ENCODE measurements around the gene MEGF8.

The MEGF8 gene

DNA sequence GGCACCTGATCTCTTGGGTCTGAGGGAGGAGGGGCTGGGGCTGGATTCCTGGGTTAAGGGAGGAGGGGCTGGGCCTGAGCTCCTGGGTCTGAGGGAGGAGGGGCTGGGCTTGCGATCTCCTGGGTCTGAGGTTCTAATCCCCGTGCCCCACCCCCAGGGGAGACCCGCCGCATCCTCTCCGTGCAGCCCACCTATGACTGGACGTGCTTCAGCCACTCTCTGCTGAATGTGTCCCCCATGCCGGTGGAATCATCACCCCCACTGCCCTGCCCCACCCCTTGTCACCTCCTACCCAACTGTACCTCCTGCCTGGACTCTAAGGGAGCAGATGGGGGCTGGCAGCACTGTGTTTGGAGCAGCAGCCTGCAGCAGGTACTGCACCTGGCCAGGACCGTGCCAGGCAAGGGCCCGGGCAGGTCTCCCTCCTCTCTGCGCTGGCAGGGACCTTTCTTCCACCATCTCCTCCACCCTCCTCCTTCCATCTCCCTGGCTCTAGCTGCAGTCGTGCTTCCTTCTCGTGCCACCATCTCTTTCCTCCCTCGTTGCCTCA, 37.5 kb downstream of the MEGF8 start:
- in situ Hi-C loops (cut with HindIII; ENCODE audit: low pct_unique_long_range_greater_than_20kb, low sequenced_read_pairs) = no loop called here
- no peak for DNase-seq (ENCODE audit: low read depth in 1 of 2, low spot score in 1 of 2)
- no peak for TF ChIP-seq JUND (IDR thresholded peaks at IDR 0.05; ENCODE audit: low read depth)

- TF ChIP-seq JUND (IDR thresholded peaks at IDR 0.05; ENCODE audit: low read depth) = no peak
- in situ Hi-C loops (cut with HindIII; ENCODE audit: low pct_unique_long_range_greater_than_20kb, low sequenced_read_pairs) = no loop called here
- no peak for DNase-seq (ENCODE audit: low read depth in 1 of 2, low spot score in 1 of 2)
Observed at GRCh38 chr19:42363614-42364346, 38.3 kb downstream of the MEGF8 start.

GRCh38 chr19:42366673-42367072, 41.2 kb downstream of the MEGF8 start:
- in situ Hi-C loops (cut with HindIII; ENCODE audit: low pct_unique_long_range_greater_than_20kb, low sequenced_read_pairs) = no loop called here
- TF ChIP-seq JUND (IDR thresholded peaks at IDR 0.05; ENCODE audit: low read depth) = no peak
- no peak for DNase-seq (ENCODE audit: low read depth in 1 of 2, low spot score in 1 of 2)

- in situ Hi-C loops (cut with HindIII; ENCODE audit: low pct_unique_long_range_greater_than_20kb, low sequenced_read_pairs) = no loop called here
Observed at GRCh38 chr19:42367929-42368328, 42.5 kb downstream of the MEGF8 start.

DNA sequence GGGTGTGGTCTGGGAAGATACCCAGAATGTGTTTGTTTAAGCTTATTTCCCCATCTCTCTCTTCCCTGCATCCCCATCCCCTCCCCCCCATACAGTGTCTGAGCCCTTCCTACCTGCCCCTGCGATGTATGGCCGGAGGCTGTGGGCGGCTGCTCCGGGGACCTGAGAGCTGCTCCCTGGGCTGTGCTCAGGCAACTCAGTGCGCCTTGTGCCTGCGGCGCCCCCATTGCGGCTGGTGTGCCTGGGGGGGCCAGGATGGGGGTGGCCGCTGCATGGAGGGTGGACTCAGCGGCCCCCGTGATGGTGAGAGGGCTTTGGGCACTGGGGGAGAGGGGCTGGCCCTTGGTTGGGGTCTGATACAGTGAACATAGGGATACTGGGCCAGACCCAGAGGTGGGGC, 42.9 kb downstream of the MEGF8 start:
- in situ Hi-C loops (cut with HindIII; ENCODE audit: low pct_unique_long_range_greater_than_20kb, low sequenced_read_pairs) = no loop called here
- no peak for TF ChIP-seq JUND (IDR thresholded peaks at IDR 0.05; ENCODE audit: low read depth)
- no peak for DNase-seq (ENCODE audit: low read depth in 1 of 2, low spot score in 1 of 2)

More at GRCh38 chr19:42367929-42368328, 42.5 kb downstream of the MEGF8 start:
- no peak for DNase-seq (ENCODE audit: low read depth in 1 of 2, low spot score in 1 of 2)
- TF ChIP-seq JUND (IDR thresholded peaks at IDR 0.05; ENCODE audit: low read depth) = no peak

DNA sequence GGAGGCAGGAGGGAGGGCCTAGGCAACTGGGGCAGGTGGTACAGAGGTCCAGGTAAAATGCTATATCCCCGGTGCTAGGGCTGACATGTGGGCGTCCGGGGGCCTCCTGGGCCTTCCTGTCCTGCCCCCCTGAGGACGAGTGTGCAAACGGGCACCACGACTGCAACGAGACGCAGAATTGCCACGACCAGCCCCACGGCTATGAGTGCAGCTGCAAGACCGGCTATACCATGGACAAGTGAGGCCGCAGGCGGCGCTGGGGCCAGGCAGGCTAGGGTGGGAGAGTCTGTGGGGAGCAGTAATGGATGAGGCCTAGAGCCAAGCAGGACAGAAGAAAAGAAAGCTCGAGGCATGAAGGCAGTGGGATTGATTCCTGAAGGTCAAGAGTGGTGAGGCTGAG, 43.3 kb downstream of the MEGF8 start:
- in situ Hi-C loops (cut with HindIII; ENCODE audit: low pct_unique_long_range_greater_than_20kb, low sequenced_read_pairs) = no loop called here
- DNase-seq (ENCODE audit: low read depth in 1 of 2, low spot score in 1 of 2) = no peak
- TF ChIP-seq JUND (IDR thresholded peaks at IDR 0.05; ENCODE audit: low read depth) = no peak

DNA sequence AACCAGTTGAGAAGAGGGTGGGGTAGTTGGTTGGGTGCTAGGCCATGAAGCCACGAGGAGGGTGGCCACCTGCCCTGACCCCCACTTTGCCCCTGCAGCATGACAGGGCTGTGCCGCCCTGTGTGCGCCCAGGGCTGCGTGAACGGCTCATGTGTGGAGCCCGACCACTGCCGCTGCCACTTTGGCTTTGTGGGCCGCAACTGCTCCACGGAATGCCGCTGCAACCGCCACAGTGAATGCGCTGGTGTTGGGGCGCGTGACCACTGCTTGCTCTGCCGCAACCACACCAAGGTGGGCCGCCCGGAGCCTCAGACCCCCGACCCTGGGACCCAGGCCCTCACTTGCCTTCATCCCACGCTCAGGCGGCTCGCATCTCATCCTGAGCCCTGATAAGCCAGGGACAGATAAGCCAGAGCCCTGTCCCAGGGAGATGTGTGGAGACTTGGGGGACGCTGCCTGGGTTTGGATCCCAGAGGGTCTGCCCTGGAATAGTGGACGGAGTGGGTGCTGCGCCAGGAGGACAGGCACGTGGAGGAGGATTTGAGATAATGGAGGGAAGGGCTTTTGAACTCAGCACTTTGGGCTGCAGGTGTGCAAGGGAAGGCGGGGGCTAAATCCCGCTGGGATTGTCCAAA, 44.1 kb downstream of the MEGF8 start:
- in situ Hi-C loops (cut with HindIII; ENCODE audit: low pct_unique_long_range_greater_than_20kb, low sequenced_read_pairs) = no loop called here
- no peak for DNase-seq (ENCODE audit: low read depth in 1 of 2, low spot score in 1 of 2)
- TF ChIP-seq JUND (IDR thresholded peaks at IDR 0.05; ENCODE audit: low read depth) = no peak

- no peak for DNase-seq (ENCODE audit: low read depth in 1 of 2, low spot score in 1 of 2)
- in situ Hi-C loops (cut with HindIII; ENCODE audit: low pct_unique_long_range_greater_than_20kb, low sequenced_read_pairs) = no loop called here
- TF ChIP-seq JUND (IDR thresholded peaks at IDR 0.05; ENCODE audit: low read depth) = no peak
Observed at GRCh38 chr19:42370068-42370520, 44.7 kb downstream of the MEGF8 start.

DNA sequence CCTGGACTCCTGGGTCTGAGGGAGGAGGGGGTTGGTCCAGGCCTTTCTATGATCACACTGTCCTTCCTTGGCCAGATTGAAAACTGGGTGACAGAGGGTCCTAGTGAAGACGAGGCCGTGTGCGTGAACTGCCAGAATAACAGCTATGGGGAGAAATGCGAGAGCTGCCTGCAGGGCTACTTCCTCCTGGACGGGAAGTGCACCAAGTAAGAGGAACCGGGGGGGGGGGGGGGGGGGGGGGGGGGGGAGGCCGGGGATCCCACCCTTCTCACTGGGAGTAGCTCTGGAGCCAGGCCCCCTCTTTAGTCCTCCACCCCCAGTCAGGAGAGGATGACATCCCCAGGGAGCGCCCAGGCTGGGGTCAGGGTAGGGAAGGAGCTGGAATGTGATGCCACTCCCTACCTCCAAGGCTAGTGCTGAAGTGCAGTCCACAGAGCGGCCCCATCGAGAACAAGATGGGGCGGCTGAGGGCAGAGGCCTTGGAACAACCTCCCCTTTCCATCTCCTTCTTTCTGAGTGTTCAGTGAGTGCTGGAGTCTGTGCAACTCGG, 45.3 kb downstream of the MEGF8 start:
- in situ Hi-C loops (cut with HindIII; ENCODE audit: low pct_unique_long_range_greater_than_20kb, low sequenced_read_pairs) = no loop called here
- DNase-seq (ENCODE audit: low read depth in 1 of 2, low spot score in 1 of 2) = no peak
- no peak for TF ChIP-seq JUND (IDR thresholded peaks at IDR 0.05; ENCODE audit: low read depth)

- in situ Hi-C loops (cut with HindIII; ENCODE audit: low pct_unique_long_range_greater_than_20kb, low sequenced_read_pairs) = no loop called here
- DNase-seq (ENCODE audit: low read depth in 1 of 2, low spot score in 1 of 2) = no peak
- TF ChIP-seq JUND (IDR thresholded peaks at IDR 0.05; ENCODE audit: low read depth) = no peak
Observed at GRCh38 chr19:42374826-42375376, 49.5 kb downstream of the MEGF8 start.

- no peak for DNase-seq (ENCODE audit: low read depth in 1 of 2, low spot score in 1 of 2)
- in situ Hi-C loops (cut with HindIII; ENCODE audit: low pct_unique_long_range_greater_than_20kb, low sequenced_read_pairs) = no loop called here
- no peak for TF ChIP-seq JUND (IDR thresholded peaks at IDR 0.05; ENCODE audit: low read depth)
Observed at GRCh38 chr19:42375415-42376176, 50.2 kb downstream of the MEGF8 start.

DNA sequence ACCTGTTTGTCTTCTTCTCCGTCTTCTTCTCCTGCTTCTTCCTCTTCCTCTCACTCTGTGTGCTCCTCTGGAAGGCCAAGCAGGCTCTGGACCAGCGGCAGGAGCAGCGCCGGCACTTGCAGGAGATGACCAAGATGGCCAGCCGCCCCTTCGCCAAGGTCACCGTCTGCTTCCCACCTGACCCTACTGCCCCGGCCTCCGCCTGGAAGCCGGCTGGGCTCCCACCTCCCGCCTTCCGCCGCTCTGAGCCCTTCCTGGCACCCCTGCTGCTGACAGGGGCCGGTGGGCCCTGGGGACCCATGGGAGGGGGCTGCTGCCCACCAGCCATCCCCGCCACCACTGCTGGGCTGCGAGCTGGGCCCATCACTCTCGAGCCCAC, 50.7 kb downstream of the MEGF8 start:
- TF ChIP-seq JUND (IDR thresholded peaks at IDR 0.05; ENCODE audit: low read depth) = no peak
- DNase-seq (ENCODE audit: low read depth in 1 of 2, low spot score in 1 of 2) = no peak
- in situ Hi-C loops (cut with HindIII; ENCODE audit: low pct_unique_long_range_greater_than_20kb, low sequenced_read_pairs) = no loop called here
